ENCODE results near the gene R3HDM4.
"Not testable (repeated sequence)": the region's sequence is repeated elsewhere in the genome, so short reads cannot be mapped to it uniquely, and the experiment has no call there.

Gene R3HDM4

DNA sequence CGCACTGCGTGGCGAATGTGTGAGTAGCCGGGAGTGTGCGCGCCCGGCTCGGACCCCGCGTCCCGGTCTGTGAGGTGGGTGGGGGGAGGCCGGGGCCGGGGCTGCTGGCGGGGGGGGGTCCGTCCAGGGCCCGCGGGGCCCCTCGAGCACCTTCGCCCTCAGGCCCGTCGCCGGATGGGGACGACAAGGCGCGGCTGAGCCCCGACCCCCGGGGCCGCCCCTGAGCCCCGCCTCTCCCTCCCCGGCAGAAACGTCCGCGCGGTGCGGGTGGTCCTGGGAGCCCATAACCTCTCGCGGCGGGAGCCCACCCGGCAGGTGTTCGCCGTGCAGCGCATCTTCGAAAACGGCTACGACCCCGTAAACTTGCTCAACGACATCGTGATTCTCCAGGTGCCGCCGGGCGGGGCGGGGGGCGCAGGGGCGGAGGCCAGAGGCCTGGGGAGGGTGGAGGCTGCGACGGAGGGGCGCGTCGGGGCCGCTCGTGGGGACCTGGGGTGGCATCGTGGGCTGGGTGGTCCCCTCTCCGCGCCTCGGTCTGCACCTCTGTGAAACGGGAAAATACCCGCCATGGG lies 59.9 kb downstream of the R3HDM4 start:
- no peak for DNase-seq

DNA sequence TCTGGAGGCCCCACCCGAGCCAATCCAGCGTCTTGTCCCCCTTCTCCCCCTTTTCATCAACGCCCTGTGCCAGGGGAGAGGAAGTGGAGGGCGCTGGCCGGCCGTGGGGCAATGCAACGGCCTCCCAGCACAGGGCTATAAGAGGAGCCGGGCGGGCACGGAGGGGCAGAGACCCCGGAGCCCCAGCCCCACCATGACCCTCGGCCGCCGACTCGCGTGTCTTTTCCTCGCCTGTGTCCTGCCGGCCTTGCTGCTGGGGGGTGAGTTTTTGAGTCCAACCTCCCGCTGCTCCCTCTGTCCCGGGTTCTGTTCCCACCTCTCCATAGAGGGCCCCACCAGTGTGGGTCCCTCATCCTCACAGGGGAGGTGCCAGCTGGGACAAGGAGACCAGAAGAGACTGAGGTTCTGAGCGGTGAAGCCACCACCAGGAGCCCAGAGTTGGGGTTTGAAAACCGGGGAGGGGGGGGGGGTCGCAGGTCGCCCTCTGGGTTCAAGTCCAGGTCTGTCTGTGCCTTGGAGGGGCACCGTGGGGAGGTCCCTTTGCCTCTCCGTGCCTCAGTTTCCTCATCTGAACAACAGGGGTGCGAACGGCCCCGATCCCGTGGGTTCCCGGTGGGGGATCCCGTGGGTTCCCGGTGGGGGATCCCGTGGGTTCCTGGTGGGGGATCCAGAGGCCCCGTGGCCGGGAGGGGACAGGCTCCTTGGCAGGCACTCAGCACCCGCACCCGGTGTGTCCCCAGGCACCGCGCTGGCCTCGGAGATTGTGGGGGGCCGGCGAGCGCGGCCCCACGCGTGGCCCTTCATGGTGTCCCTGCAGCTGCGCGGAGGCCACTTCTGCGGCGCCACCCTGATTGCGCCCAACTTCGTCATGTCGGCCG lies 60.6 kb downstream of the R3HDM4 start, which contains the start of gene ELANE:
TSS of gene ELANE (plus strand) at position 168 of the 878 bp plus-strand sequence. CDS start at position 194, 26 bp downstream.
- no peak for DNase-seq

DNA sequence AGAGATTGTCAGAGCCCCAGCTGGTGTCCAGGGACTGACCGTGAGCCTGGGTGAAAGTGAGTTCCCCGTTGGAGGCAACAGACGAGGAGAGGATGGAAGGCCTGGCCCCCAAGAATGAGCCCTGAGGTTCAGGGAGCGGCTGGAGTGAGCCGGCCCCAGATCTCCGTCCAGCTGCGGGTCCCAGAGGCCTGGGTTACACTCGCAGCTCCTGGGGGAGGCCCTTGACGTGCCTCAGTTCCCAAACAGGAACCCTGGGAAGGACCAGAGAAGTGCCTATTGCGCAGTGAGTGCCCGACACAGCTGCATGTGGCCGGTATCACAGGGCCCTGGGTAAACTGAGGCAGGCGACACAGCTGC lies 62.1 kb downstream of the R3HDM4 start:
- DNase-seq, result no peak

DNA sequence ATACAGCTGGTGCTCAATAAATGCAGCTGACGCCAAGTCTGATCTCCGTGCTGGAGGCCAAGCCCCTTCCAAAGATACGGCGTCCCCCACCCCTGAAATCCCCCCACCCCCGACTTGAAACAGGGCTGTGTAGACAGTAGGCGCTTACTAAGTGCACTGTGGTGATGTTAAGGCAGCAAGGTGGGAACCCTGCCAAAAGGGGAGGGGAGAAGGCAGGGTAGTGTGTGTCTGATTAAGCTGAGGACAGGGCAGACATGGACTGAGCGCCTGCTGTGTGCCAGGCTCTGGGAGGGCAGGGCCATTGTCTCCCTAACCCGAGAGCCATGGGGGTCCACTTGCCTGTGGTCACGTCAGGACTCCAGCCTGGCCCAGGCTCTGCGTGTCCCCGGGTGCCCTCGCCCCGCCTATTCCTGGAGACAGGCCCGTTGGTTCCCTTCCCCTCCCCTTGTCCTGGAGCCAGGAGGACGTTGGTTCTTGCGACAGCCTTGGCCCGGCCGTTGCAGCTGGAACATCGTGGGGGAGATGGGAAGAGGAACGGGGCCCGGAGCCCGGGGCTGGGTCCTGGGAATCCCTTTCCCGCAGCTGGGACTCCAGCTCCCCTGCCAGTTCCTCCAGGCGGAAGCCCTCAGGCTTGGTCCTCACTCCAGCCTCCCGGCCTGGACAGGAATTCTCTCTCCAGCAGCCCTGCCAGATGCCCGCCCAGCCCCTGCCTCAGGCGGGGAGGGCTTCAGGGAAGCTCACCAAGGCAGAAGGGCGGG lies 62.6 kb downstream of the R3HDM4 start:
- no peak for DNase-seq

DNA sequence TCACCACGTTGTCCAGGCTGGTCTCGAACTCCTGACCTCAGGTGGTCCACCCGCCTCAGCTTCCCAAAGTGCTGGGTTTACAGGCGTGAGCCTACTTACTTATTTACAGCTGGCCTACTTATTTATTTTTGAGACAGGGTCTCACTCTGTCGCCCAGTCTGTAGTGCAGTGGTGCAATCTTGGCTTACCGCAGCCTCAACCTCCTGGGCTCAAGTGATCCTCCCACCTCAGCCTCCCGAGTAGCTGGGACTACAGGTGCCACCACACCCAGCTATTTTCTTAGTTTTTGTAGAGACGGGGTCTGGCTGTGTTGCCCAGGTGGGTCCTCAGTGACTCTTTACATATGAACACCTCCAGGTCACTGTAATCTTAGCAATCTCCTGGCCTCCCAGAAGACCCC lies 63.8 kb downstream of the R3HDM4 start:
- DNase-seq, result not testable (repeated sequence)

DNA sequence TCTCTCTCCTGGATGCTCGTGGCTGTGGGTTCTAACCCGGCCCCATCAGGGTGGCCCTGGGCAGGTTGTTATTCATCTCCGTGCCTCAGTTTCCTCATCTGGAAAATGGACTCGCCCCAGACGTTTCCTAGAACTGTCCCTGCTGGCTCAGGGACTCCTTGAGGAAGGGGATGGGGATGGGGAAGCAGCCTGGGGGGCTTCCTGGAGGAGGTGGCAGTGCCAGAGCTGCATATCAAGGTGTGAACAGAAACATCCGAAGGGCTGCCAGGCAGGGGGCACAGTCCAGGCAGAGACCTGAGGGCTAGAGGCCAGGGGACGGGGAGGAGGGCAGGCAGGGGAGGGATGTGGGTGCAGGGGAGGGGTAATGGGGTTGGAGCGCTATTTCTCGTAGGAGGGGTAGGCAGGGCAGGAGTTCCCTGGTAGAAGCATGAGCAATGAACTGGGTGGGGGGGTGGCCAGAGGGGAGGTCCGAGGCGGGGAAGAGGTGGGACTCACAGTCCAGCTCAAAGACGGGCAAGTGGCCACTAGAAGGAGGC lies 64.6 kb downstream of the R3HDM4 start:
- DNase-seq, result no peak
